NCI-H748 (cell line): ENCODE results near the gene RNF34.

ENCODE experiments used
- DNase-seq: peaks from one replicate; lab custom pipeline; 2025; ENCODE audit not compliant: unreplicated experiment; lab: John Stamatoyannopoulos, UW

Gene RNF34

GRCh38 chr12:121465921-121466793 is 66.2 kb downstream of the RNF34 start:
- peak; percentile 31 for DNase-seq

DNA sequence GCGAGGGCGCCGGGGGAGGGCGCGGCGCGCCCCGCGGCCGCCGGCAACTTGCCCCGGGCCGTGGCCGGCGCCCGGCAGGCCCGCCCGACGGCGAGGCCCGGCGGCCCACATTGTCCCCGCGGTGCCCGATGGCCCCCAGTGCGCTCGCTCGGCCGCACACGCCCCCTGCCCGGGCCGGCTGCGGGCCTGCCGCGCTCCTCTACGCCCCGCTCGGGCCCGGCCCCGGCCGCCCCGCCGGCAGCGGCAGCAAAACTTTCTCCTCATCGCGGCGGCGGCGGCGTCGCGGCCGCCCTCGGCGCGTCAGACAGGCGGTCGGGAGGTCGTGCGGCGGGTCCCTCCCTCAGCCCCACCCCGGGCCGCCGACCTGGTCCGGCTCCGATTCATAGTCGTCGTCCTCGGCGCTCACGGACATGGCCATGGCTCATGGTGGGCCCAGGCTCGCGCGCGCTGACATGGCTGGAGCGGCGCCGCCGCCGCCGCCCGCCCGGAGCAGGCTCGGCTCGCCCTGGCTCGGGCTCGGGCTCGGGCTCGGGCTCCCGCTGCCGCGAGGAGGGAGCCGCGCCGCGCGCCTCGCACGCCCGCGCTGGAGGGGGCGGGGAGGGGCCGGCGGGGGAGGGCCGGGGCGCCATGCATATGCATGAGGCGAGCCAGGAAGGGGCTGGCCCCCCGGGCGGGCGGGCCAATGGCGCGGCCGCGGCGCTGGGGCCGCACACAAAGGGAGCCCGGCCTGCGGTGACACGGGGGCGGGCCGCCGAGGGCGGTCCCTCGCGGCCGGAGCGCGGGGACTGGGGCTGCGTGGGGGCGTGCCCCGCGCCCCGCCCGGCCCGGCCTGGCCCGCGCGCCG is 67.1 kb downstream of the RNF34 start:
- peak; percentile 94 for DNase-seq

DNA sequence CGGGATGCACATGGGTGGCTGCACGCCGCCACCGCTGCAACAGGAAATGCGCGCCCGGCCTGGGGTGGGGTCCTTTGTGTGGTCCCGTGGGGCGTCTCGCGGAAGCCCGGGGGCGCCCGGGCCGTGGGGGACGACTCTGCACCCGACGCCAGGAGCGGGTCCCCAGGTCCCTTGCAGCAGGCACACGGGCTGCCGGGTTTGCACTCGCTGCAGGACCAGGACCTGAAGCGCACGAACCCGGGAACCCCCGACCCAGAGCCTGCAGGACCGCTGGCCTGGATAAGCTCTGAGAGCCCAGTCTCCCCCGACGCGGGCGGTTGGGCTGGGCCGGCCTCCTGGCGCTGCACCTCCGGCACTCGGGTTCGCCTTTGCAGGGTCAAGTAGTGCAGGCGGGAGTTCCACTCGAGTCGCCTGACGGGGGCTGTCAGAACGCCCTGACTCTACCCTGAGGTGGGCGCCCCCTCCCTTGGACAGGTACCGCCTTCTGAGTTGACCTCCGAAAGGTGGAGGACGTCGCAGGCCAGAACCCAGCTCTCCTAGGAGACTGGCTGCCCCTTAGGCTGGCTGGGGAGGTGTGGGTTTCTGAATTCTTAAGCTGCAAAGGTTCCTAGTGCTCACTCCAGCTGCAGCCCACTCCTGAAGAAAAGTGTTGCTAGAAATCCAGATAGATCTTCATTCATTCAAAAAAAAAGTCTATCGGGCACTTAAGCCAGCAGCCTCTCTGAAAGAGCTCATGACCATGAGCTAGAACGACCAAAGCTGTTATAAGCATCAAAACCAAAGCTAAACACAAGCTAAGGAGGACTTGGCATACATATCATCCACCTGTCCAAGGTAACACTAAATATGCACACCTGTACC is 68.0 kb downstream of the RNF34 start:
- no peak for DNase-seq

GRCh38 chr12:121468499-121468801 is 68.5 kb downstream of the RNF34 start:
- DNase-seq = no peak

DNA sequence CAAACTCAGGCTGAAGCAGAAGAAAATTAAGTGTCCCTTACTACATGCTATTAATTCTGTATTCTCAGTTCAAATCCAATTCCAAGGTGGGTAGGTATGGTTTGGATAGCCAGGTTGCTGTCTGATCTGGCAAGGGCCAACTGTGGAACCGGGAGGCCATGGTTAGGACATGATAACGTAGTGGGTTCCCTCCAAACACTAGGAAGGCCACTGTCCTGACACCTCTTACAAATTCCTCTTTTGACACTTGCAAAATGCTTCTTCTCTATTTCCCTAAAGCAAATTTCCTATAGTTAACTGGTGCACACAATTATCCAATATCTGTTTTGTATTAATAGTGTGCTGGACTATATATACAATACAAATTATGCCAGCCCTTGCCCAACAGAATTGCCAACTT is 70.8 kb downstream of the RNF34 start:
- DNase-seq = no peak

GRCh38 chr12:121472150-121472905 is 72.4 kb downstream of the RNF34 start:
- no peak for DNase-seq
